Glutamatergic neuron (in vitro differentiated cells): ENCODE data around the gene CBX2. TPM values are rescaled to one million over a fixed set of nuclear protein-coding genes. Genes with fewer than 3 reads are reported as not detected.
A peak's percentile ranks its signal among the peaks of the same experiment; 100 is the strongest.

Experiments used
- DNase-seq: peaks from one replicate; pipeline ENCODE4 v3.0.0; 2022
- H3K27ac Mint-ChIP-seq: one replicate; pipeline ENCODE4 v1.8.0; 2020; ENCODE audit warnings: mild to moderate bottlenecking, mixed read lengths, inconsistent platforms; ENCODE audit not compliant: unreplicated experiment
- H3K27me3 Mint-ChIP-seq: one replicate; pipeline ENCODE4 v1.8.0; 2020; ENCODE audit warnings: mild to moderate bottlenecking, moderate library complexity, mixed read lengths, inconsistent platforms; ENCODE audit not compliant: unreplicated experiment
- H3K36me3 Mint-ChIP-seq: one replicate; pipeline ENCODE4 v1.8.0; 2020; ENCODE audit warnings: mild to moderate bottlenecking, mixed read lengths, inconsistent platforms; ENCODE audit not compliant: unreplicated experiment
- H3K4me1 Mint-ChIP-seq: one replicate; pipeline ENCODE4 v1.8.0; 2020; ENCODE audit warnings: mild to moderate bottlenecking, low read depth, mixed read lengths, inconsistent platforms; ENCODE audit not compliant: unreplicated experiment
- H3K4me3 Mint-ChIP-seq: one replicate; pipeline ENCODE4 v1.8.0; 2020; ENCODE audit warnings: mild to moderate bottlenecking, mixed read lengths, inconsistent platforms; ENCODE audit not compliant: unreplicated experiment
- H3K9me3 Mint-ChIP-seq: one replicate; pipeline ENCODE4 v1.8.0; 2020; ENCODE audit warnings: mild to moderate bottlenecking, moderate library complexity, mixed read lengths, inconsistent platforms; ENCODE audit not compliant: unreplicated experiment
- CTCF ChIP-seq: fragments of 200-600 bp; sonication (generic); IDR thresholded peaks from one replicate; pipeline ENCODE4 v1.5.0; 2021; ENCODE audit not compliant: partially characterized antibody, unreplicated experiment
- total RNA-seq: library from RNA; stranded (reverse); fragmentation: NEBNext Ultra II Directional; extraction: Animal tissue kit (Norgen Biotek cat#: 25700); gene quantifications from one replicate; pipeline ENCODE4 v1.2.1, GENCODE V29; 2021; ENCODE audit not compliant: unreplicated experiment

Gene CBX2
- total RNA-seq, 1 donor from 2014 or later = 78.8 TPM

DNA sequence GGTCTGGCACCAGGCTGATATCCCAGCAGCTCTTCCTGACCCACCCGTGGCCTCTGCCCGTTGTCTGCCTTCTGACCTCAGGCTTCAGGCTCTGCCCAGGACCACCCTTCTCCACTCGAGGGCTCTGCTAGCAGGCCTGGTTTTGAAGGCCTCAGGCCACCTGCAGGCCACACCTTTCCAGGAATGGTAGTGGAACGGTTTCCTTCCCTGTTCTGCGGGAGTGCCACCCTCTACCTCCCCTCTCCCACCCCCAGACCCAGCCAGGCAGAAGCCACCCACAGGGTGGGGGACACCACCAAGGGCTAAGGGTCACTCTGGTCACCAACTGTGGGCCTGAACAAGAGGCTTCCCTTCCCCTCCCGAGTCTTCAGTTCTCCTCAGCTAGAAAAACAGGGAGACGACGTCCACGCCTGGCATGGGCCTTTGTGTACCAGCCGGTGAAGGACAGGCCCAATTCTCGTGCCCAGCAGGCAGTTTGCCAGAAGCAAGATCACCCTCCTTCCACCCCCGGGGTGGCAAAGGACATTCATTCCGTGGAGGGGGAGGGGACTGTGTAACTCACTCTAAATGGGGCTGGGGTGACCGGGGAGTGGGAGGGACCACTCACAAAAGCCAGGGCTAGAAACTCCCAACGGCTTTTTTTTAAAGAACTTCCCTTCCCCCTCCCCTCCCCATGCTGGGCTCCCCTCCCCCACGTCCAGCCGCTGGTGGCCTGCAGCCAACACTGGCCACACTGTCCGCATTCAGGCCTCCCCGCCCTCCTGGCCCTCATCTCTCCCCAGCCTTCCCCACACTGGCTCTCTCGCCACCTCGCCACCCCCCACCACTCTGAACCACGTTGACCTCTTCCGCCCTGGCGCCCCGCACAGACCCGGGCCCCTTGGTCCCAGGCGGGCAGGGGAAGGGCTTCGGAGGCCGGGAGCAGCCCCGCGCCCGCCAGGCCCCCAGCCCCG lies 53.6 kb downstream of the CBX2 start:
- TF ChIP-seq CTCF = no peak
- H3K9me3 Mint-ChIP-seq = peaks cover 4% of the 10 kb centered on the region
- H3K36me3 Mint-ChIP-seq = no peaks in the 10 kb centered on the region
- peak overlapping the region; percentile 61 for H3K4me3 Mint-ChIP-seq
- peaks cover 5% of the 10 kb centered on the region for H3K4me1 Mint-ChIP-seq
- DNase-seq = no peak
- peaks cover 20% of the 10 kb centered on the region for H3K27me3 Mint-ChIP-seq
- no peak overlapping the region for H3K27ac Mint-ChIP-seq

DNA sequence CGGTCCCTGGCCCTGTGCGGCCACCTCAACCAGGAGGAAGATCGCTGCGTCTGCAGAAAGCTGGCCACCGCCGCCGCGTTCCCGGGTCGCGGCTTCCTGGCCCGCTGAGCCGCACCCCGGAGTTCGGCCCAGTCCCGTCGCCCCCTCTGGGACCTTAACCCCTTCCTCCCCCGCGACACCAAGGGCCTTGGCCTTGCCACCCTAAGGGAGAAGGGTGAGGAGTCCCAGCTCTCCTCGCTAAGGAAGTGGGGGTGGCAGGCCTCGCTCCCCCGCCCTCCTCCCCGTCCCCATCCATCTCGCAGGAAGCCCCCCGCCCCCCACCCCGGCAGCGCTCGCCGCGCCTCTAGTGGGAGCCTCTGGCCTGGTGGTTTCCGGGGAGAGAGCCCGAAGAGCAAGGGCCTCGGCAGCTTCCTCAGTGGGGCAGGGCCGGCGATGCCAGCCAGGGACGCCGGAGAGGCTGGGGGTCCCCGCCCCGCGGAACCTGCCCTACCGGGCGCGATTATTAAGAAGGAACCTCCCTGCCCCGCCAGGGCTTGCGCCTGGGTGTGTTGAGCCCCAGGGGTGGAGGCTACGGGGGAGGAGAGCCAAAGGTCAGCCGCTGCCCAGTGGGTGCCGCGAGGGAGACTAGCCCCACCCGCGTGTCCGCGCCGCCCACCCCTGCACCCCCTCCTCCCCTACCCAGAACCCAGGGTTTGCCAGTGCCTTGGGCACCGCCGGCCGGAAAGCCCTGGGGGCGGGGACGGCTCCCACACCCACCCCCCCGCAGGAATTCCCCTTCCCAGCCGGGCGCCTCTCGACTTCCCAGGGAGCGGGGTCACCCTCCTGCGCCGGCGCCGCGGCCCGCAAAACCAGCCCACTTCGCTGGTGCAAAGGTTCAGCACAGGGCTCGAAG lies 54.5 kb downstream of the CBX2 start:
- Mint-ChIP-seq H3K27ac (no peak overlapping the region), H3K4me3 (peak overlapping the region; percentile 61)

GRCh38 chr17:79833110-79833450 lies 55.1 kb downstream of the CBX2 start:
- no peak overlapping the region for H3K27ac Mint-ChIP-seq
- H3K4me1 Mint-ChIP-seq = peaks cover 8% of the 10 kb centered on the region
- no peak for DNase-seq
- no peak for TF ChIP-seq CTCF
- H3K9me3 Mint-ChIP-seq = peaks cover 6% of the 10 kb centered on the region
- no peaks in the 10 kb centered on the region for H3K36me3 Mint-ChIP-seq
- peak overlapping the region; percentile 61 for H3K4me3 Mint-ChIP-seq
- peaks cover 21% of the 10 kb centered on the region for H3K27me3 Mint-ChIP-seq

More for the DNA sequence above, 54.5 kb downstream of the CBX2 start:
- TF ChIP-seq CTCF = no peak
- Mint-ChIP-seq H3K9me3 (peaks cover 4% of the 10 kb centered on the region), H3K36me3 (no peaks in the 10 kb centered on the region), H3K27me3 (peaks cover 19% of the 10 kb centered on the region), H3K4me1 (peaks cover 7% of the 10 kb centered on the region)
- no peak for DNase-seq

DNA sequence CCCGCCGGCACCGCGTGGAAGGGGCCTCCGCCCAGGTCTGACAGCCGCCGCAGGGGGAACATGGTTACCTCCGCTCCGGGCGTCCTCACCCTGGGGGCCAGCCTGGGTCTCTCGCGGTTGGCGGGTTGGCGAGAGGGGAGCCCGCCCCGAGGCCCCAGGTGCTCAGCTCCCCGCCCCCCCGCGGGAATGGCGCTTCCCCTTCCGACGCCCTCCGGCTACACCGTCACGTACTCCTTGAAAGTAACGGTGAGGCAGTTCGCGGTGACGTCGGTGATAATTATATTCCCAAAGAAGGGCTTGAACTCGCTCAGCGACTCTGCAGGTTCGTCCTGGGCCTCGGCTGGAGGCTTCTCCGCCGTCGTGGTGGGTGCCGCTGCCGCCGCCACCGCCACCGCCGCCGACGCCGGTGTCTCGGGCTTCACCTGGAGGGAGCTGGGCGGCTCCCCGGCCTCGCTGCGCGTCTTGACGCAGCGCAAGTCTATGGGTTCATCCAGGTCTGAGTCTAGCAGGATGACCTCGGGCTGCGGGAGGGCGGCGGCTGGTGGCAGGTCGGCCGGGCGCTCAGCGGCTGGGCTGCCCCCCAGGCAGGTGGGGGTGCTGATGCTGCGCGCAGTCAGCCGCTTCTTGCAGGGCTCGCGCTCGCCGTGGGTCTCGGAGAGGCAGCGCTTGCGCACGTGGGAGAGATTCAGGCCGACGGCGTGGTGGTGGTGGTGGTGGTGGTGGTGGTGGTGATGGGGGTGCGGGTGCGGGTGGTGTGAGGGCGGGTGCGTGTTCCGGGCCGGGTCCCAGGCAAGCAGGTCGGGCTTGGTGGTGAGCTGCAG lies 56.0 kb downstream of the CBX2 start:
- peak overlapping the region; percentile 38 for H3K4me3 Mint-ChIP-seq
- H3K4me1 Mint-ChIP-seq = peaks cover 9% of the 10 kb centered on the region
- DNase-seq = no peak
- no peak for TF ChIP-seq CTCF
- no peaks in the 10 kb centered on the region for H3K36me3 Mint-ChIP-seq
- H3K9me3 Mint-ChIP-seq = peaks cover 6% of the 10 kb centered on the region
- H3K27ac Mint-ChIP-seq = no peak overlapping the region
- H3K27me3 Mint-ChIP-seq = peaks cover 24% of the 10 kb centered on the region
